Gastroesophageal sphincter (tissue), 4 donors: ENCODE results near the gene GALNTL6. TPM values are rescaled to one million over a fixed set of nuclear protein-coding genes. Genes with fewer than 3 reads are reported as not detected.

ENCODE experiments used
- ATAC-seq: fragments of 150-250 bp; one replicate; pipeline ENCODE4 v1.9.1; 2016; ENCODE audit warnings: mild to moderate bottlenecking, moderate library complexity
- H3K27ac ChIP-seq, 4 donors: fragments of 200-600 bp; sonication (generic) in 3 of 4; 1 replicate in 3 of 4; 2 replicates in 1 of 4; pipeline ENCODE4 v1.5.1; 2016 to 2019
- H3K27me3 ChIP-seq: fragments of 200-600 bp; sonication (generic); one replicate; pipeline ENCODE4 v1.5.1; 2019
- H3K36me3 ChIP-seq, 2 donors: fragments of 200-600 bp; sonication (generic); one replicate each; pipeline ENCODE4 v1.5.1; 2019; ENCODE audit warnings: control low read depth in 1 of 2
- H3K4me1 ChIP-seq, 3 donors: fragments of 200-600 bp; sonication (generic); 1 replicate in 2 of 3; 2 replicates in 1 of 3; pipeline ENCODE4 v1.5.1; 2016 to 2019; ENCODE audit warnings: control low read depth in 2 of 3
- H3K4me3 ChIP-seq, 2 donors: fragments of 200-600 bp; sonication (generic); one replicate each; pipeline ENCODE4 v1.5.1; 2019; ENCODE audit warnings: mild to moderate bottlenecking in 1 of 2, moderate library complexity in 1 of 2
- H3K9me3 ChIP-seq, 3 donors: fragments of 200-600 bp; sonication (generic); one replicate each; pipeline ENCODE4 v1.5.1; 2017 to 2019; ENCODE audit warnings: control low read depth in 2 of 3
- CTCF ChIP-seq, 4 experiments: fragments of 200-600 bp in 2 of 4; fragments of 450-650 bp in 2 of 4; sonication (generic) in 1 of 4; IDR thresholded peaks; one replicate each; pipeline ENCODE4 v1.5.1; 2017 to 2019; ENCODE audit warnings: antibody characterized with exemption in 4 of 4, mild to moderate bottlenecking in 2 of 4, moderate library complexity in 2 of 4
- EP300 ChIP-seq: sonication (generic); formaldehyde crosslinking; IDR thresholded peaks from one replicate; pipeline ENCODE4 v1.6.1; 2017; ENCODE audit warnings: antibody characterized with exemption, mild to moderate bottlenecking
- POLR2A ChIP-seq, 2 donors: fragments of 450-650 bp; IDR thresholded peaks; one replicate each; pipeline ENCODE4 v1.6.1; 2017; ENCODE audit warnings: antibody characterized with exemption in 2 of 2, mild to moderate bottlenecking in 2 of 2, moderate library complexity in 1 of 2
- POLR2AphosphoS5 ChIP-seq: sonication (generic); formaldehyde crosslinking; IDR thresholded peaks from one replicate; pipeline ENCODE4 v1.6.1; 2017; ENCODE audit warnings: antibody characterized with exemption
- WGBS, 2 donors: methylation state at CpG; one replicate each; pipeline ENCODE4 v1.1.5; 2018; ENCODE audit warnings: low coverage in 1 of 2; 5-methylcytosine and 5-hydroxymethylcytosine counted together
- total RNA-seq, 4 donors: library from RNA; depleted of rRNA; stranded (reverse); fragments of >200 nt; gene quantifications; one replicate each; pipeline ENCODE4 v1.1.0, GENCODE V29; 2016

Gene GALNTL6
- total RNA-seq, 4 donors from 2014 or later: not detected

GRCh38 chr4:172819353-172819752 is 1006.1 kb downstream of the GALNTL6 start:
- Histone ChIP-seq H3K27ac (no peak overlapping the region), H3K36me3 (no peaks in the 10 kb centered on the region), H3K4me1 (no peaks in the 10 kb centered on the region), H3K4me3 (no peak overlapping the region), H3K9me3 (no peaks in the 10 kb centered on the region), H3K27me3 (no peaks in the 10 kb centered on the region)
- whole genome bisulfite sequencing, 2 donors: 42 to 50% methylated on average over 1 of the region's 1 CpG
- no peak for TF ChIP-seq CTCF (IDR thresholded peaks at IDR 0.05)
- no peak for TF ChIP-seq EP300
- TF ChIP-seq POLR2A (IDR thresholded peaks at IDR 0.05): no peak
- no peak for TF ChIP-seq POLR2AphosphoS5
- no peak for ATAC-seq

GRCh38 chr4:172822331-172822730 is 1009.1 kb downstream of the GALNTL6 start:
- Histone ChIP-seq H3K27me3 (no peaks in the 10 kb centered on the region), H3K36me3 (no peaks in the 10 kb centered on the region), H3K4me3 (no peak overlapping the region), H3K9me3 (no peaks in the 10 kb centered on the region), H3K27ac (no peak overlapping the region), H3K4me1 (peaks cover 0 to 5% (median 0%) of the 10 kb centered on the region in 3 donors)
- no peak for ATAC-seq
- TF ChIP-seq EP300: no peak
- no peak for TF ChIP-seq POLR2A (IDR thresholded peaks at IDR 0.05)
- TF ChIP-seq POLR2AphosphoS5: no peak
- no peak for TF ChIP-seq CTCF (IDR thresholded peaks at IDR 0.05)
- whole genome bisulfite sequencing, 2 donors: 94 to 100% methylated on average over 3 of the region's 3 CpGs

GRCh38 chr4:172826346-172826745 is 1013.1 kb downstream of the GALNTL6 start:
- Histone ChIP-seq H3K4me3 (no peak overlapping the region), H3K9me3 (peaks cover 0 to 5% (median 0%) of the 10 kb centered on the region in 3 donors), H3K27ac (no peak overlapping the region), H3K27me3 (no peaks in the 10 kb centered on the region), H3K4me1 (peaks cover 0 to 5% (median 0%) of the 10 kb centered on the region in 3 donors), H3K36me3 (no peaks in the 10 kb centered on the region)
- 55 to 63% methylated on average over 4 to 5 of the region's 5 CpGs for WGBS, 2 donors
- no peak for ATAC-seq
- no peak for TF ChIP-seq EP300
- no peak for TF ChIP-seq POLR2A (IDR thresholded peaks at IDR 0.05)
- TF ChIP-seq POLR2AphosphoS5: no peak
- no peak for TF ChIP-seq CTCF (IDR thresholded peaks at IDR 0.05)

- no peak overlapping the region for H3K27ac ChIP-seq
- no peaks in the 10 kb centered on the region for H3K36me3 ChIP-seq
- H3K9me3 ChIP-seq: peaks cover 0 to 5% (median 0%) of the 10 kb centered on the region in 3 donors
- no peak for TF ChIP-seq POLR2A (IDR thresholded peaks at IDR 0.05)
- TF ChIP-seq EP300: no peak
- no peak for TF ChIP-seq CTCF (IDR thresholded peaks at IDR 0.05)
- TF ChIP-seq POLR2AphosphoS5: no peak
- WGBS, 2 donors: 100% methylated on average over 2 of the region's 3 CpGs
- H3K4me3 ChIP-seq: no peak overlapping the region
- H3K4me1 ChIP-seq: peaks cover 0 to 5% (median 0%) of the 10 kb centered on the region in 3 donors
- ATAC-seq: no peak
- no peaks in the 10 kb centered on the region for H3K27me3 ChIP-seq
Observed at GRCh38 chr4:172826861-172827260, 1013.7 kb downstream of the GALNTL6 start.

- Histone ChIP-seq H3K27ac (no peak overlapping the region), H3K4me3 (no peak overlapping the region), H3K27me3 (no peaks in the 10 kb centered on the region), H3K36me3 (no peaks in the 10 kb centered on the region), H3K4me1 (peaks cover 0 to 5% (median 0%) of the 10 kb centered on the region in 3 donors), H3K9me3 (peaks cover 0 to 5% (median 0%) of the 10 kb centered on the region in 3 donors)
- WGBS, 2 donors: 10 to 12% methylated on average over 5 of the region's 5 CpGs
- no peak for ATAC-seq
- TF ChIP-seq POLR2AphosphoS5 (no peak), CTCF (IDR thresholded peaks at IDR 0.05) (peak; percentile 45 to 58 (median 52))
Observed at GRCh38 chr4:172830295-172830764, 1017.1 kb downstream of the GALNTL6 start.
